Inferior parietal cortex (tissue), 1 donor: Measurements from ENCODE around the gene COL4A1.
A peak's percentile ranks its signal among the peaks of the same experiment; 100 is the strongest.

Source experiments
- DNase-seq: peaks from one replicate; pipeline ENCODE4 v3.0.0-alpha.2; 2016; ENCODE audit errors: extremely low spot score

Gene COL4A1

DNA sequence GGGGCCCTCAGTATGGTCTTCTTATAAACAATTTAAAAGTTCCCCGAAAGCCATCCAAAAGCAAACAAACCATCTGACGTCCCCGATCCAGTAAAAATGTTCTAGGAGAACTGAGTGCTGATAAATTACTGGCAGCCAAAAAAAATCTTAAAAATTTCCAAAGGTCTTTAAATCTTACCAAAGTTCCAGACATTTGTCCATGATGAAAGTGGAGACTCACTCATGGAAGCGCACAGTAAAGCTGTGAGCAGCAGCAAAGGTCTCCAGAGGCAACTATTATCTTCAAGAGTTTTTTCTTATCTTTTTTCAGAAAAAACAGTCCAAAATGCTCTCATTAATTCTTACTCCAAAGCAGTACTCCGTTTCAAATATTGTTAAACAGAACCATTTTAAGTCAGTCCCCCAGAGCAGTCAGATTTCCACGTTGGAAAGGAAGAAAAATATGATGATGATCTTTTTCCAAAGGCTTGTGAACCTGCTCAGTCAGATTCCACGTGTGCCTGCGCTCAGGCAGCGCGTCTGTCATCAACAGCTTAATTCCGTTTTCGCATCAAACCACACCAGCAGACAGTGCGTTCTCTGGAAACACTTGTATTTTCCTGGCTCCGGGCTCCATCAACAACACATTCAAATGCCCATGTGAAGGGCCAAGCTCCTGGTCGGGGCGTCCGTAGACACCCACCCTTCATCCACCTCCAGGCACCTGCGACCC, 85.4 kb downstream of the COL4A1 start:
- peak; percentile 28 for DNase-seq

GRCh38 chr13:110220471-110220870, 86.5 kb downstream of the COL4A1 start:
- DNase-seq = no peak

GRCh38 chr13:110218581-110219201, 88.3 kb downstream of the COL4A1 start:
- DNase-seq = no peak

DNA sequence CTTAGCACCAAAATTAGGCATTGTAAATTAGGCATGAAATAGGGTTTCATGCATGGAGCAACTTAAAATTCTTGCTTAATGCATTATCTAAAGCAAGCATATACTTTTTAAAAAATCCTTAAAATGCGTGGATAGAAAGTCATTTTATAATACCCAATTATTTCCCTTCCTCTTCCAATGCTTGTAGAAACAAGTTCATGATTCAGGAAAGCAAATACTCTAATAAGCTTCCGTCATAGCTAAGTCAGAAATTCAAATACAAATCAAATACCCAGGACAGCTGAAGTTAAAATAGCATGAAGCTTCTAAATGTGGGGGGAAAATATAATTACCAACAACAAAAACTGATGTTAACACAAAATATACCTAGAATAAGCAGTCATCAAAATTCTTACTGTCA, 89.1 kb downstream of the COL4A1 start:
- no peak for DNase-seq

GRCh38 chr13:110217085-110217484, 89.9 kb downstream of the COL4A1 start:
- DNase-seq = no peak

GRCh38 chr13:110216398-110217041, 90.4 kb downstream of the COL4A1 start:
- DNase-seq = no peak

DNA sequence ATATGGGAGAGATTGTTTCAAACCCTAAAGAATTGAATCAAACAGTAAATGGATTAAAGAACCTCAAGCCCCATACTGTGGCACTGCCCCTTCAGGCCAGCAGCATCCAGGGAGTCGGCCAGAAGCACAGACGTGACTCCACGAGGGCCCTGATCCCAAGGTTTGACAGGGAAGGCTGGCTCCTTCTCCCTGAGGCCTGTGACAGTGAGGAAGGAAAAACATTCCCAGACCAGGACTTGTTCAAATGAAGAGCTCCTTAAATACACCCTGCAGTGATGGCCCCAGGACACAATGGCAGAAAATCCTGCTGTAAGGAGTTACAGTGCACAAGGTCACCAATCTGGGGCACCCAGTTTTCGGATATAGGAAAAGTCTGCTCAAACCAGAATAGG, 91.0 kb downstream of the COL4A1 start:
- DNase-seq = no peak

- DNase-seq = no peak
These were observed 91.4 kb downstream of the COL4A1 start for GRCh38 chr13:110215606-110216005.

DNA sequence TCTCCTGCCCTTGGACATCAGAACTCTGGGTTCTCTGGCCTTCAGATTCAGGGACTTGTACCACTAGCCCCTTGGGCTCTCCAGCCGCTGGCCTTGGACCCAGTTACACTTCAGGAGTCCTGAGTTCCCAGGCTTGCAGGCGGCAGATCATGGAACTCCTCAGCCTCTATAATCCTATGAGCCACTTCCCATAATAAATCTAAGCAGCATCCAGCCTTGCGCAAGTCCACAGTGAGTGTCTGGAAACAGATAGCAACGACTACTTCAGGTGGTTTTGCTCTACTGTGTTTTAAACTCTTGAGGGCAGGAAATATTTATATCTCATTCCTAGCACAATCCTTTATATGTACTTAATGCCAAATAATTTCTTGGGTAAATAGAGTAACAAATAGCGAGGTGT, 92.3 kb downstream of the COL4A1 start:
- no peak for DNase-seq

- DNase-seq = no peak
These were observed 93.4 kb downstream of the COL4A1 start for GRCh38 chr13:110213461-110214074.

DNA sequence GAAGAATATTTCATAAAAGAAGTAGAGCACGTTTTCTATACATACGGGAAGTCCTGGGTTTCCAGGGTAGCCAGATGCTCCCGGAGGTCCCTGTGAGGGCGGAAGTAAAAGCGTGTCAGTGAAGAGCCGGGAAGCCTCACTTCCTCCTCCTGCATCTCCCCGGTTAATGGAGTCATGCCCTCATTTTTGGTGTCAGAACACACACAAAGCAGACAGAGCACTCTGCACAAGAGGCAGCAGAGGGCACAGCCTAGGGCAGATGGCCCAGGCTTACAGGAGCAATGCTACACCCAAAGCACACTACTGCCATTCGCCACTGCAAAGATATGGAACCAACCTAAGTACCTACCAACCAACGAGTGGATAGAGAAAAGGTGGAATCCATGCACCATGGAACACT, 94.4 kb downstream of the COL4A1 start:
- no peak for DNase-seq

DNA sequence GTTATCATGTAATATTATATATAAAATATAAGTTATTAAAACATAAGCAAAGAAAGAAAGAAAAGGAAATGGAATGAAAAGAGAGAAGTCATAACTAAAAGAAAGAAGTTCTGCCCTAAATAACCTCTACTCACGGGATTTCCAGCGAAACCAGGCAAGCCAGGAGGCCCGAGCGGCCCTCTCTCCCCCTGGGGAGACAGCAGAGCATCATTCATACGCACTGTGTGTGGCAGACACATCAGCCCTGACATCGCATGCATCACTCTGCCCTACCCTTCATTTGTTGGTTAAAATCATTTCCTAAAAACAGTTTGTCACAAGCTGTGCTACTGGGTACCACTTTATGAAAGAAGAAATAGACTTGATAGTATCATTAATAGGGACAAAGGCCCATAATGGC, 95.2 kb downstream of the COL4A1 start:
- DNase-seq = no peak

- no peak for DNase-seq
These were observed 95.9 kb downstream of the COL4A1 start for GRCh38 chr13:110211046-110211445.

- DNase-seq = no peak
These were observed 96.4 kb downstream of the COL4A1 start for GRCh38 chr13:110210604-110210985.

DNA sequence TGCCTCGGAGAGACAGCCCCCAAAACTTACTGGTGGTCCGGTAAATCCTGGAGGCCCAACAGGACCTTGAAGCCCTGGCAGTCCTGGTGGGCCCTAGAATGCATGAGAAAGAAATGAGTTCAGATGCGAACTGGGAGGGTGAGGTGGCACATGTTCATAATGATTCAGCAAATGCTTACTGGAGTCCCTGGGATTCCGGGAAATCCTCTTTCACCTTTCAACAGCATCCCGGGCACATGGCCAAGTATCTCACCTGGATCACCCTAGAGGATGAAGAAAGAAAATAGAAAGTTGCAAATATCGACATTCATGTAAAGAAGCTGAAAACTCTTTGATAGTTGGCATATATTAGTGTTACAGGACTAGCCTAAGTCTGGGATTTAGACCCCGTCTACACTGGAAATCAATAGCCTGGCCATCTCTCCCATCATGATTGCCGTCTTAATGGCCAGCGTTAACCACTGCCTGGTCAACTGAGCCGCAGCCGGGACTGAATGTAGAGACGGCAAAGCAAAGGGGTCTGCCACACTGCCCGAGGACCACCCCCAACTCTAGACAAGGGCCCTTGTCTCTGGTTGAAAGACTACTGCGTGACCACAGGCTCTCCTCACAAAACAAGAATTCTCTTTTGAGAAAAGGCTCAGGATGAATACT, 96.9 kb downstream of the COL4A1 start:
- no peak for DNase-seq

- no peak for DNase-seq
These were observed 98.8 kb downstream of the COL4A1 start for GRCh38 chr13:110208116-110208515.

DNA sequence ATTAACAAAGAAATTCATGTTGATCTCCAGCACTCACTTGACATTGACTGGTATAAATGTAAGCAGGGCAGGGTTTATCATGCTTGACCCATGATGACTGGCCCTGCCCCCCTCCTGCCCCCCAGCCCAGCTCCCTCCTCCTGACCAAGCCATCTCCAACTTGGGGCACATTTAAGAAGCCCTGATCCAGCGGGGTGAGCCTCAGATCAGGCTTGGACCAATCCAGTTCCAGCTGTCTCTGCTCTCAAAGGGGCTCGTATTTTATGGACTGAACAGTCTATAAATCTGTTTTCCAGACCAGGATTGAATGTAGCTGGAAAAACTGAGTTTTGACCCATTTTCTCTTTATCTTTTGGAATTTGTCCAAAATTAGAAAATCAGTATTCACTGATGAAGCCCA, 100.0 kb downstream of the COL4A1 start:
- DNase-seq = no peak

DNA sequence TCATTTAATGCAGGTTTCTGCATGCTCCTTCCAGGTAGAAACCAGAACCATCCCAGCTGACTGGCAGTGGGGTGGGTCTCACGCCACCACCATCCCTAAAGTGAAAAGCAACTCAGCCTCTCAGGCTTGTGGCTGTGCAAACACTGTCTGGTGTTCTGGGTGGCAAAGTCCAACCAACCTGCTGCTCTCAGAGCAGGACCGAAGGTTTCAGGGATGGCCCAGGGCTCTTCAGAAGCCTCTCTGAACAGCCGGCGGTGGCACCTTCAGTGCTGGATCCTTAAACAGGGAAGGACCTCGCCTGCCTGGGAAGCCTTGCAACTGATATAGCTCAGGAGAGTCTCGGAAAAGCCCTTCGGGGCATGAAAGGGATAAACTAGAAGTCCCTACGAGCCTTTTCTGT, 100.8 kb downstream of the COL4A1 start:
- no peak for DNase-seq

GRCh38 chr13:110201114-110201513, 105.8 kb downstream of the COL4A1 start:
- no peak for DNase-seq

DNA sequence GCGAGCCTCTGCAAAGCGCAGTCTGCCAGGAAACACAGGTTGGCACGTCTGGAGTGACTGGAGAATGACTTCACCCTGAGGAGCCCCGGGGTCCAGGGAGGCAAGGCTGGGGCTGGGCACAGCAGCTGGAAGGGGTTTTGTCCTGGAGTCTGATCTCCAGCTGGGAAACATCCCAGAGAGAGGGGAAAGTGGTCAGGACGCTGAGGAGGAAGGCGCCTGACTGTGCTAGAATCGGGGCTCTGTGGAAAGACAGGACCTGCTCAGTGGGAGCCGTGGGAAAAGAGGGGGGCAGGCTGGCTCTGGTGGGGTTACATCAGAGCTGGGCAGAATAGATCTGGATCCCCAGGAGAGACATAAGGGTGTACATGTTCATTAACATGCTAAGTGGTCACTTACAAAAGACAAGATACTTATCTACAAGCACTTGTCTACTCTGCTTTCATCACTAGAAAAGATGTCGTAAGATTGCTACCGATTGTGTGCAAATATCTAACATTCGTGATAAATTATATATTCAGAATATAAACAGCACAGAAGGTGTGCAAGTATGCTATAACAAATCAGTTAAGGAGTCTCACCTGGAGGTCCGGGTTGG, 106.6 kb downstream of the COL4A1 start:
- no peak for DNase-seq

GRCh38 chr13:110199046-110199831, 107.7 kb downstream of the COL4A1 start:
- no peak for DNase-seq
